Upper lobe of right lung (tissue), 1 donor: ENCODE data around the gene OGFOD2. TPM values are rescaled to one million over a fixed set of nuclear protein-coding genes. Genes with fewer than 3 reads are reported as not detected.
A peak's percentile ranks its signal among the peaks of the same experiment; 100 is the strongest.

Experiments used
- ATAC-seq: fragments of 200-7000 bp; cut with Tn5 transposase; one replicate; pipeline ENCODE4 v1.9.1; 2020; ENCODE audit warnings: mild to moderate bottlenecking, moderate library complexity
- DNase-seq: peaks from one replicate; pipeline ENCODE4 v3.0.0-alpha.2; 2020
- H3K27ac ChIP-seq: fragments of 200-600 bp; one replicate; pipeline ENCODE4 v1.8.0; 2022
- H3K27me3 ChIP-seq: fragments of 200-600 bp; one replicate; pipeline ENCODE4 v1.8.0; 2022; ENCODE audit warnings: mild to moderate bottlenecking
- H3K36me3 ChIP-seq: fragments of 200-600 bp; one replicate; pipeline ENCODE4 v1.8.0; 2022
- H3K4me1 ChIP-seq: fragments of 200-600 bp; one replicate; pipeline ENCODE4 v1.8.0; 2022
- H3K4me3 ChIP-seq: fragments of 200-600 bp; one replicate; pipeline ENCODE4 v1.8.0; 2022; ENCODE audit warnings: mild to moderate bottlenecking
- H3K9me3 ChIP-seq: fragments of 200-600 bp; one replicate; pipeline ENCODE4 v1.8.0; 2022
- intact Hi-C: fragments of 100-400 bp; cut with DNase I; formaldehyde crosslinking; loops from one replicate; pipeline ENCODE4 v1.11.0; 2022
- total RNA-seq: library from RNA; stranded (reverse); fragmentation: NEBNext Ultra II Directional; extraction: Animal tissue kit (Norgen Biotek cat#: 25700); gene quantifications from one replicate; pipeline ENCODE4 v1.2.1, GENCODE V29; 2021
- TF ChIP-seq, protein P1 (sequence below): fragments of 200-600 bp; IDR thresholded peaks from one replicate; pipeline ENCODE4 v1.8.0; 2022; ENCODE audit warnings: antibody characterized with exemption
- donor health status: DM: no; HTN: yes; CAD: no; lungs with severe emphysema.

Gene OGFOD2
- total RNA-seq, 1 donor from 2014 or later: 13.7 TPM

GRCh38 chr12:122976648-122976975 is 1.6 kb downstream of the OGFOD2 start:
- peak; percentile 65 for DNase-seq

GRCh38 chr12:122977153-122977552 is 2.1 kb downstream of the OGFOD2 start:
- Histone ChIP-seq H3K4me1 (peaks cover 44% of the 10 kb centered on the region), H3K4me3 (no peak overlapping the region), H3K36me3 (no peaks in the 10 kb centered on the region), H3K27ac (no peak overlapping the region), H3K27me3 (no peaks in the 10 kb centered on the region), H3K9me3 (no peaks in the 10 kb centered on the region)
- TF ChIP-seq, protein P1, sequence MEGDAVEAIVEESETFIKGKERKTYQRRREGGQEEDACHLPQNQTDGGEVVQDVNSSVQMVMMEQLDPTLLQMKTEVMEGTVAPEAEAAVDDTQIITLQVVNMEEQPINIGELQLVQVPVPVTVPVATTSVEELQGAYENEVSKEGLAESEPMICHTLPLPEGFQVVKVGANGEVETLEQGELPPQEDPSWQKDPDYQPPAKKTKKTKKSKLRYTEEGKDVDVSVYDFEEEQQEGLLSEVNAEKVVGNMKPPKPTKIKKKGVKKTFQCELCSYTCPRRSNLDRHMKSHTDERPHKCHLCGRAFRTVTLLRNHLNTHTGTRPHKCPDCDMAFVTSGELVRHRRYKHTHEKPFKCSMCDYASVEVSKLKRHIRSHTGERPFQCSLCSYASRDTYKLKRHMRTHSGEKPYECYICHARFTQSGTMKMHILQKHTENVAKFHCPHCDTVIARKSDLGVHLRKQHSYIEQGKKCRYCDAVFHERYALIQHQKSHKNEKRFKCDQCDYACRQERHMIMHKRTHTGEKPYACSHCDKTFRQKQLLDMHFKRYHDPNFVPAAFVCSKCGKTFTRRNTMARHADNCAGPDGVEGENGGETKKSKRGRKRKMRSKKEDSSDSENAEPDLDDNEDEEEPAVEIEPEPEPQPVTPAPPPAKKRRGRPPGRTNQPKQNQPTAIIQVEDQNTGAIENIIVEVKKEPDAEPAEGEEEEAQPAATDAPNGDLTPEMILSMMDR: no peak
- intact Hi-C loops: no loop called here
- no peak for ATAC-seq
- no peak for DNase-seq

More at GRCh38 chr12:122976648-122976975, 1.6 kb downstream of the OGFOD2 start:
- intact Hi-C loops: no loop called here
- Histone ChIP-seq H3K36me3 (no peaks in the 10 kb centered on the region), H3K4me1 (peaks cover 39% of the 10 kb centered on the region), H3K27ac (no peak overlapping the region), H3K4me3 (peak overlapping the region; percentile 97), H3K27me3 (no peaks in the 10 kb centered on the region), H3K9me3 (no peaks in the 10 kb centered on the region)
- TF ChIP-seq, protein P1: no peak
- ATAC-seq: no peak

DNA sequence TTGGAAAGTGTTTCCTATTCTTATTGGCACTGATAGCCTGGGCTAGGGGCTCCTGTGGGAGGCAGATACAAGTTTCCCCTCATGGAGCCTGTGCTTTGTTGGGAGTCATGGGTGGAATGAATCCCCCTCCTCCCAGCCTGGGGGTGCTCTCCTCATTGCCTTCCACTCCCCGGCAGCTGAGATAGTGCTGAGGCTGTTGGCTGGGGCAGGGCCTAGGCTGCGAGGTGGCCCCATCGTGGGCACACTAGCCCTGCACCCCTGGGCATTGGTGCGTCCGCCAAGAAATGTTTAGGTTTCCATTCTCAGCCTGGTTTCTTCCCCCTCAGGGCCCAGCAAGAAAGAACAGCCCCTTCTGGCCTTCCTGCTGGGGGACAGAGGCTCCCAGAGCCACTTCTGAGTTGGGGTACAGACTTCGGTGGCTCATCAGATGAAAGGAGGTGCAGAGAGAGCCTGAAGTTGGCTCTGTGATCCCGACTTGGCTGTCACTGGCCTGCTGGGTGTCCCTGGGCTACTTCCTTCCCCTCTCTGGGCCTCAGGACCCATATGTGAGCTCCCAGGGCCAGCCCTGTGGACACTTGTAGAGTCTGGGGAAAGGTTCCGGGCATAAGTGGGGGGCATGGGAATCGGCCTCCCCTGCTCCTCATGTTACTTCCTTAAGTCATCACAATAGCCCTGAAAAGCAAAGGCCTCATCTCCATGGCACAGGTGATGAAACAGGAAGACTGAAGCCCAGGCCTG is 2.8 kb downstream of the OGFOD2 start:
- Histone ChIP-seq H3K9me3 (no peaks in the 10 kb centered on the region), H3K36me3 (no peaks in the 10 kb centered on the region), H3K27me3 (no peaks in the 10 kb centered on the region), H3K4me1 (peaks cover 51% of the 10 kb centered on the region), H3K27ac (no peak overlapping the region), H3K4me3 (no peak overlapping the region)
- TF ChIP-seq, protein P1: no peak
- ATAC-seq: no peak
- intact Hi-C loops: no loop called here
- DNase-seq: no peak

DNA sequence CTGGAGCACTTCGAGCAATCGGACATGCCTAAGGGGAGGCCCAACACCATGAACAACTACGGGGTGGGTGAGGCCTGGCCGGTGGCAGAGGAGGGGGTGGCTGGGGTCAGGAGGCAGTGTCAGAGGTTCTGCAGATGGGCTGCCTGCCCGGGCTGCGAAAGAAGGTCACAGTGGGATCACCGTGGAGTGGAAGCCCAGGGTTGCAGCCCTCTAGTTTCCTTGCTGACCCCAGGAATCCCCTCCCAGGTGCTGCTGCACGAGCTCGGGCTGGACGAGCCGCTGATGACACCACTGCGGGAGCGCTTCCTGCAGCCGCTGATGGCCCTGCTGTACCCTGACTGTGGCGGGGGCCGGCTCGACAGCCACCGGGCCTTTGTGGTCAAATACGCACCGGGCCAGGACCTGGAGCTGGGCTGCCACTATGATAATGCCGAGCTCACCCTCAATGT is 3.5 kb downstream of the OGFOD2 start:
- Histone ChIP-seq H3K4me1 (peaks cover 57% of the 10 kb centered on the region), H3K9me3 (no peaks in the 10 kb centered on the region), H3K4me3 (no peak overlapping the region), H3K27me3 (no peaks in the 10 kb centered on the region), H3K27ac (no peak overlapping the region), H3K36me3 (peaks cover 5% of the 10 kb centered on the region)
- peak; percentile 63 for DNase-seq
- TF ChIP-seq, protein P1: no peak
- intact Hi-C loops: no loop called here
- ATAC-seq: no peak

GRCh38 chr12:122979001-122979907 is 4.2 kb downstream of the OGFOD2 start:
- peak overlapping the region; percentile 98 for H3K4me3 ChIP-seq
- H3K9me3 ChIP-seq: no peaks in the 10 kb centered on the region
- DNase-seq: peak; percentile 56
- peak overlapping the region; percentile 90 for H3K27ac ChIP-seq
- peaks cover 5% of the 10 kb centered on the region for H3K36me3 ChIP-seq
- H3K4me1 ChIP-seq: peaks cover 63% of the 10 kb centered on the region
- TF ChIP-seq, protein P1: no peak
- no peak for ATAC-seq
- intact Hi-C loops: no loop called here
- no peaks in the 10 kb centered on the region for H3K27me3 ChIP-seq
